ENCODE measurements around the gene BOC.

BOC gene

DNA sequence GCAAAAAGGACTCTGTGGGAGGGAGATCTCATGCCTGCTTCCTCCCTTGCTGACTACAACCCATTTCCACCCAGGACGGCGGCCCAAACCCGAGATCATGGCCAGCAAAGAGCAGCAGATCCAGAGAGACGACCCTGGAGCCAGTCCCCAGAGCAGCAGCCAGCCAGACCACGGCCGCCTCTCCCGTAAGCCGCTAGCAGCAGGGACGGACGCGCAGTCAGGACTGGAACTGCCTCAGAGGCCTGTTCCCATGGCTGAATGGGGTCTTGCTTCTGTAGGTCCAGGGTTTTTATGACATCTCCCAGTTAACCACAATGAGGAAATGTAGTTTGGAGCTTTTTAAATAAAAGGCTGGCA lies 67.2 kb downstream of the BOC start:
- Histone ChIP-seq H3K4me2 (no peak overlapping the region), H3K9ac (no peak overlapping the region), H3K27ac (no peak overlapping the region), H3K9me3 (replicated peaks in 1 of 11) (no peaks in the 10 kb centered on the region), H3K4me3 (no peak overlapping the region), H4K20me1 (no peaks in the 10 kb centered on the region), H3K27me3 (no peaks in the 10 kb centered on the region), H3K36me3 (no peaks in the 10 kb centered on the region), H3K4me1 (peaks cover 12 to 26% (median 15%) of the 10 kb centered on the region in 10 experiments; a peak in 19 of 20 replicates)
- no peak for TF ChIP-seq Cebpa-rat (IDR thresholded peaks at IDR 0.05)

DNA sequence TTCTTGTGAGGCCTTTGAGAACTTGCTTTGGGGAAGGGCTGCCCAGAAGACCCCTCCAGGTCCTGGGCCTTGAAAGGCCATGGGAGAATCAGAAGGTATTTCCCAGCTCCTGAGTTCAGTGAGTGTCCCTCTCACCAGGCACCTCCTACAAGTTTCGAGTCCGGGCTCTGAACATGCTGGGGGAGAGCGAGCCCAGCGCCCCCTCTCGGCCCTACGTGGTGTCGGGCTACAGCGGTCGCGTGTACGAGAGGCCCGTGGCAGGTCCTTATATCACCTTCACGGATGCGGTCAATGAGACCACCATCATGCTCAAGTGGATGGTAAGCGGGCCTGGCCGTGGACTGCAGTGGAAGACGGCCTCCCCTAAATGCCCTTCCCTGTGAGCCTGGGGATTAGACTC lies 68.3 kb downstream of the BOC start:
- Histone ChIP-seq H3K9ac (no peak overlapping the region), H3K36me3 (no peaks in the 10 kb centered on the region), H3K4me2 (no peak overlapping the region), H3K4me1 (peaks cover 12 to 26% (median 15%) of the 10 kb centered on the region in 10 experiments; a peak in 19 of 20 replicates), H3K4me3 (no peak overlapping the region), H3K27ac (no peak overlapping the region), H3K27me3 (no peaks in the 10 kb centered on the region), H4K20me1 (no peaks in the 10 kb centered on the region), H3K9me3 (replicated peaks in 1 of 11) (no peaks in the 10 kb centered on the region)
- no peak for TF ChIP-seq Cebpa-rat (IDR thresholded peaks at IDR 0.05)

DNA sequence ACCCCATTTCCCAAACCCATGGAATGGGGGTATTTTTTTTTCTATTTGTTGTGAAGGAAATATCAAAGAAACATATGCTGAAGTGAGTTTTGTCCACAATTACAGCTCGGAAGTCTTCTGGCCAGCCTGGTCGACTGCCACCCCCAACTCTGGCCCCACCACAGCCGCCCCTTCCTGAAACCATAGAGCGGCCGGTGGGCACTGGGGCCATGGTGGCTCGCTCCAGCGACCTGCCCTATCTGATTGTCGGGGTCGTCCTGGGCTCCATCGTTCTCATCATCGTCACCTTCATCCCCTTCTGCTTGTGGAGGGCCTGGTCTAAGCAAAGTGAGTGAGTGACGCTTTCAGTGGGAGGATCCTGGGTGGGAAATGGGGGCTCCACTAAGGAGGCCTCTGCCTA lies 71.9 kb downstream of the BOC start:
- Histone ChIP-seq H4K20me1 (no peaks in the 10 kb centered on the region), H3K4me3 (no peak overlapping the region), H3K27ac (no peak overlapping the region), H3K9me3 (replicated peaks in 1 of 11) (no peaks in the 10 kb centered on the region), H3K4me2 (no peak overlapping the region), H3K36me3 (no peaks in the 10 kb centered on the region), H3K4me1 (peaks cover 10 to 24% (median 13%) of the 10 kb centered on the region in 10 experiments; a peak in 19 of 20 replicates), H3K27me3 (no peaks in the 10 kb centered on the region), H3K9ac (no peak overlapping the region)
- TF ChIP-seq Cebpa-rat (IDR thresholded peaks at IDR 0.05) = no peak

DNA sequence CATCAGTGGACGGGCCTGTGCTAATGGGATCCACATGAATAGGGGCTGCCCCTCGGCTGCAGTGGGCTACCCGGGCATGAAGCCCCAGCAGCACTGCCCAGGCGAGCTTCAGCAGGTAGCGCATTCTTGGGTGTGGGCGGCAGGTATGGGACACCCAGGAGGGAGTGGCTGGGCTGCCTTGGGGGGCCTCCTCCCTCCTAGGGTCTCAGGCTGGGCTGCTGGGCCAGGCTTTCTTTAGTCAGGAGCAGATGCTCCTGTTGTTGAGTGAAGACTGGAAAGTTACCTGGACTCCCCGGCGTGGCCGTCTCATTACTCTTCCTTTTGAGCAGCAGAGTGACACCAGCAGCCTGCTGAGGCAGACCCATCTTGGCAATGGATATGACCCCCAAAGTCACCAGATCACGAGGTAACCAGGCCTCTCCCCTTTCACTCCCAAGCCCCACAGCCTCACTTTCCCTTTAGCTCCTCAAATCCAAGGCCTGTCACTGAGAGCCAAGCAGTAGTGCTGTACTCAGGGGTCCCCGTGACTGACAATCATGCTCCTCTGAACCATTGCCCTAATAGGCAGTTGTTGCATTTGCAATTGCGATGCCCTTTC lies 73.2 kb downstream of the BOC start:
- no peak overlapping the region for H3K4me2 ChIP-seq
- H3K27me3 ChIP-seq = no peaks in the 10 kb centered on the region
- H3K9me3 ChIP-seq (replicated peaks in 1 of 11) = no peaks in the 10 kb centered on the region
- H3K4me1 ChIP-seq = peaks cover 10 to 24% (median 13%) of the 10 kb centered on the region in 10 experiments; a peak in 19 of 20 replicates
- H3K27ac ChIP-seq = no peak overlapping the region
- H3K4me3 ChIP-seq = no peak overlapping the region
- no peaks in the 10 kb centered on the region for H3K36me3 ChIP-seq
- no peaks in the 10 kb centered on the region for H4K20me1 ChIP-seq
- no peak for TF ChIP-seq Cebpa-rat (IDR thresholded peaks at IDR 0.05)
- H3K9ac ChIP-seq = no peak overlapping the region

DNA sequence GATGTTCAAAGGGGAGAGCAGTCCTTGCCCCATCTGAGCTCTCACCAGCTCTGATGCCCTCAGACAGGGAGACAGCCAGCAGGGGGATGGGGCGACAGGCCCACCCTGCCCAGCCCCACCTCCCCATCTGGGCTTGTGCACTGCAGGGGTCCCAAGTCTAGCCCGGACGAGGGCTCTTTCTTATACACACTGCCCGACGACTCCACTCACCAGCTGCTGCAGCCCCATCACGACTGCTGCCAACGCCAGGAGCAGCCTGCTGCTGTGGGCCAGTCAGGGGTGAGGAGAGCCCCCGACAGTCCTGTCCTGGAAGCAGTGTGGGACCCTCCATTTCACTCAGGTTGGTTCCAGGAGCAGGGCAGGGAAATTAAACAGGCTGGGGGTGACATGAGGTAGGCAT lies 73.9 kb downstream of the BOC start:
- Histone ChIP-seq H3K9ac (no peak overlapping the region), H3K4me1 (peaks cover 10 to 24% (median 13%) of the 10 kb centered on the region in 10 experiments; a peak in 19 of 20 replicates), H4K20me1 (no peaks in the 10 kb centered on the region), H3K27me3 (no peaks in the 10 kb centered on the region), H3K27ac (no peak overlapping the region), H3K36me3 (no peaks in the 10 kb centered on the region), H3K4me2 (no peak overlapping the region), H3K9me3 (replicated peaks in 1 of 11) (no peaks in the 10 kb centered on the region), H3K4me3 (no peak overlapping the region)
- TF ChIP-seq Cebpa-rat (IDR thresholded peaks at IDR 0.05) = no peak

DNA sequence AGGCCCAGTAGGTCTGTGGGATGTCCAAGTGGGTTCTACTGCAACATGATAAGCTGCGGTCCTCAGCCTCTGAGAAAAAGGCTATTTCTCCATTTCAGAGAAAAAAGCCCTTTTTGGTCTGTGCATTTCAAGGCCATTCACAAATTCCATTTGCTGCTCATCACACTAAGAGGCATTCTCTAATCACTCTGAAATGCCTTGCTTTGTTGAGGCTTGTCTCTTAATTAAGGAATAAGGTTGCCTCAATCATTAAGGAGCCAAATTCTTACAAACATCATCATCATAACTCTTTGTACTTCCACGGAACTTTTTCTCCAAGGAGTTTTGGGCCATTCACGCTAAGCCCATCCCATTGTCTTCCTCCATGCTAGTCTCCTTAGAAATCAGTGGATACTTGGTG lies 74.4 kb downstream of the BOC start:
- no peaks in the 10 kb centered on the region for H3K27me3 ChIP-seq
- H4K20me1 ChIP-seq = no peaks in the 10 kb centered on the region
- no peak overlapping the region for H3K9ac ChIP-seq
- H3K4me3 ChIP-seq = no peak overlapping the region
- no peaks in the 10 kb centered on the region for H3K9me3 ChIP-seq (replicated peaks in 1 of 11)
- peak overlapping the region in 1 of 11 experiments; percentile 61; a peak in 1 of 22 replicates for H3K27ac ChIP-seq
- H3K4me2 ChIP-seq = no peak overlapping the region
- TF ChIP-seq Cebpa-rat (IDR thresholded peaks at IDR 0.05) = no peak
- peaks cover 8 to 22% (median 11%) of the 10 kb centered on the region in 10 experiments; a peak in 19 of 20 replicates for H3K4me1 ChIP-seq
- H3K36me3 ChIP-seq = no peaks in the 10 kb centered on the region

DNA sequence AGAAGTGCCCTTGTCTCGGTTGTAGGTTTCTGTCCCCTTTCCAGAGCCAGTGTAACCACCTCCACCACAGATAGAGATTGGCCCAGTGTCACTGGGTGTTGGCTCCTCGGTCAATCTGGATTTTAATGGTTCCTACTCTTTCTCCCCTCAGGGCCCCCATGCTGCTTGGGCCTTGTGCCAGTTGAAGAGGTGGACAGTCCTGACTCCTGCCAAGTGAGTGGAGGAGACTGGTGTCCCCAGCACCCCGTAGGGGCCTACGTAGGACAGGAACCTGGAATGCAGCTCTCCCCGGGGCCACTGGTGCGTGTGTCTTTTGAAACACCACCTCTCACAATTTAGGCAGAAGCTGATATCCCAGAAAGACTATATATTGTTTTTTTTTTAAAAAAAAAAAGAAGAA lies 75.2 kb downstream of the BOC start:
- Histone ChIP-seq H3K4me1 (peaks cover under 1 to 14% (median 10%) of the 10 kb centered on the region in 10 experiments; a peak in 17 of 20 replicates), H3K27ac (peak overlapping the region in 3 of 11 experiments; percentile 9 to 61 (median 31); a peak in 4 of 22 replicates), H3K9me3 (replicated peaks in 1 of 11) (no peaks in the 10 kb centered on the region), H3K36me3 (no peaks in the 10 kb centered on the region), H3K27me3 (no peaks in the 10 kb centered on the region), H4K20me1 (no peaks in the 10 kb centered on the region), H3K4me2 (no peak overlapping the region), H3K9ac (no peak overlapping the region; a peak in 1 of 22 replicates), H3K4me3 (no peak overlapping the region)
- no peak for TF ChIP-seq Cebpa-rat (IDR thresholded peaks at IDR 0.05)

DNA sequence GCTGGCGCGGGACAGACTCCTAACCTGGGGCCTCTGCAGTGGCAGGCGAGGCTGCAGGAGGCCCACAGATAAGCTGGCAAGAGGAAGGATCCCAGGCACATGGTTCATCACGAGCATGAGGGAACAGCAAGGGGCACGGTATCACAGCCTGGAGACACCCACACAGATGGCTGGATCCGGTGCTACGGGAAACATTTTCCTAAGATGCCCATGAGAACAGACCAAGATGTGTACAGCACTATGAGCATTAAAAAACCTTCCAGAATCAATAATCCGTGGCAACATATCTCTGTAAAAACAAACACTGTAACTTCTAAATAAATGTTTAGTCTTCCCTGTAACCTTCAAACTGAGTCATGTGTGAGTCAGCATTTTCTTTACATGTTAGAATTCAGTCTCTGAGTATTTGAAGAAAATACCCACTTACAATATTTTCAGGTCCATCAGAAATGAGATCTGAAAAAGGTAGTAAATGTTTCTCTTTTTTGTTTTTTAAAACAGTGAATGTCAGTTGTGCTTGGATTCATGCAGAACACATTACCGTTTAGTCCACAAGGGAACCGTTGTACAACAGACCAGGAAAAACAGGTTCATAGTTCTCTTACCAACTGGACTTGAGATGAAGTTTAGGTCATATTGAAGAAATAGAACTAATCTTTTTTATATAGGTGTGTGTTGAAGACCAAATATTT lies 75.9 kb downstream of the BOC start:
- H3K27ac ChIP-seq = peak overlapping the region in 6 of 11 experiments; percentile 9 to 61 (median 35); a peak in 7 of 22 replicates
- H3K36me3 ChIP-seq = no peaks in the 10 kb centered on the region
- H3K4me2 ChIP-seq = peak overlapping the region in 5 of 11 experiments; percentile 28 to 46 (median 36); a peak in 8 of 22 replicates

DNA sequence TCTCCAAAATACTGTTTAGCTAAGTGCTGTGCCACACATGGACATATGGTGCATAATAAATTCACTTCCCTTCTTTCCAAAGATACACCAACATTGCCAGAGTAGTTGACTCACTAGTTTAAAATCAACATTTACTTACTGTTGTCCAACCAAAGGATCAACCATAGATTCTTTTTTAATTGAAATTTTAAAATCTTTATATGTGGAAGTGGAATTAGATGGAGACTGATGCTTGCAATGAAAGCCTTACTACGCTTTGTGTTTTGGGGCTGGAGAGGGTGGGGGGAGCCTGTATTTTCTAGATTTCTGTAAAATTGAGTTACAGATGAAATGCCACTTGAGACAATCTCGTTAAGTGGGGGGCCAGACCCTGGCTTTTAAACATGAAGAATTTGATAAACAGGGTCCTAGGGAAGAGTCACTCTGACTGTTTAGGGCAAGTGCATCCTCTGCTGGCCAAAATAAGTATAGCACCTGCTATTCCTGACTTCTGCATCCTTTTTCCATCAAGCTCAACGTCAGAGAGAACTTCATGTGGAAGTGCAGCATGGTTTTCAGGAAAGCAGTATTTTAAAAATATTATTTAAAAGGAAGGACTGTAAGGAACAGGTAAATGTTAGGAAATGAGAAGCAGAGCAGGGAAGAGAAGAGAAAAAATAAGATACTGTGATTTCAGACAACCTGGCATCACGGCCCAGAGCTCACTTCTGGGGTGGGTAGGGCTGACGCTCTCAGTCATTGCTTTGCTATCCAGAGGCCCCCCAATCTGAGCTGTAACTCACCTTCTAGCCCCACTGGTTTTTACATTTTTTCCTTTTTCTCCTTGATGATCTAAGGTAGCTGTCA lies 76.7 kb downstream of the BOC start:
- H3K9ac ChIP-seq = no peak overlapping the region
- peak overlapping the region in 1 of 11 experiments; percentile 61; a peak in 1 of 22 replicates for H3K27ac ChIP-seq

More for the DNA sequence above, 75.9 kb downstream of the BOC start:
- Histone ChIP-seq H3K9me3 (replicated peaks in 1 of 11) (no peaks in the 10 kb centered on the region), H4K20me1 (no peaks in the 10 kb centered on the region), H3K4me1 (peaks cover 0 to 12% (median 9%) of the 10 kb centered on the region in 10 experiments; a peak in 11 of 20 replicates), H3K27me3 (no peaks in the 10 kb centered on the region), H3K4me3 (no peak overlapping the region), H3K9ac (peak overlapping the region in 3 of 11 experiments; percentile 11 to 35 (median 24); a peak in 1 of 22 replicates)
- no peak for TF ChIP-seq Cebpa-rat (IDR thresholded peaks at IDR 0.05)

More for the DNA sequence above, 76.7 kb downstream of the BOC start:
- no peak for TF ChIP-seq Cebpa-rat (IDR thresholded peaks at IDR 0.05)
- peaks cover 0 to 12% (median 9%) of the 10 kb centered on the region in 10 experiments; a peak in 11 of 20 replicates for H3K4me1 ChIP-seq
- no peaks in the 10 kb centered on the region for H4K20me1 ChIP-seq
- no peaks in the 10 kb centered on the region for H3K36me3 ChIP-seq
- no peaks in the 10 kb centered on the region for H3K27me3 ChIP-seq
- H3K4me3 ChIP-seq = no peak overlapping the region
- peak overlapping the region in 3 of 11 experiments; percentile 32 to 46 (median 41); a peak in 3 of 22 replicates for H3K4me2 ChIP-seq
- no peaks in the 10 kb centered on the region for H3K9me3 ChIP-seq (replicated peaks in 1 of 11)
